ENCODE data around the gene DOK6. TPM values are rescaled to one million over a fixed set of nuclear protein-coding genes. Genes with fewer than 3 reads are reported as not detected.

The DOK6 gene
- total and polyA plus RNA-seq, 2 donors (not counting 3 experiments of a cell fraction or from before 2014, with no cell fraction given): under 0.01 TPM; not detected in 1

DNA sequence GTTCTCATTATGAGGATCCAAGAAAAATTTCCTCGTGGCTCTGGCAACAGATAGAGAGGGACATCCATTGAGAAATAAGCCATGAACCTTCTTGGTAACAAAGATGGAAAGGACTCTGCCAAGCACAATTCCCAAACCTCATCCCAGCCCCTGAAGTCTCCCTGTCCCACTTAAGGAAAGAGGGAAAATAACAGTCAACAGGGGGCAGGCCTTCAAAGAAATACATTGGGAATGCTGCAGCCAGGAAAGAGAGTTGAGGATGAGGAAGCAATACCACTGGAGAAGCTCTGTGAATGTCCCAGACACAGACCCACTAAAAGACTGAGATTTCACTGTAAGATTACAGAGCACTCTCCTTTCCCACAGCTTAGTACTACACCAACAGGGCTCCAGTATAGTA lies 453.8 kb downstream of the DOK6 start:
- no peaks in the 10 kb centered on the region for H3K4me1 ChIP-seq (ENCODE audit: control insufficient read depth, extremely low read depth, insufficient read depth, low read length)
- TF ChIP-seq, protein P1, sequence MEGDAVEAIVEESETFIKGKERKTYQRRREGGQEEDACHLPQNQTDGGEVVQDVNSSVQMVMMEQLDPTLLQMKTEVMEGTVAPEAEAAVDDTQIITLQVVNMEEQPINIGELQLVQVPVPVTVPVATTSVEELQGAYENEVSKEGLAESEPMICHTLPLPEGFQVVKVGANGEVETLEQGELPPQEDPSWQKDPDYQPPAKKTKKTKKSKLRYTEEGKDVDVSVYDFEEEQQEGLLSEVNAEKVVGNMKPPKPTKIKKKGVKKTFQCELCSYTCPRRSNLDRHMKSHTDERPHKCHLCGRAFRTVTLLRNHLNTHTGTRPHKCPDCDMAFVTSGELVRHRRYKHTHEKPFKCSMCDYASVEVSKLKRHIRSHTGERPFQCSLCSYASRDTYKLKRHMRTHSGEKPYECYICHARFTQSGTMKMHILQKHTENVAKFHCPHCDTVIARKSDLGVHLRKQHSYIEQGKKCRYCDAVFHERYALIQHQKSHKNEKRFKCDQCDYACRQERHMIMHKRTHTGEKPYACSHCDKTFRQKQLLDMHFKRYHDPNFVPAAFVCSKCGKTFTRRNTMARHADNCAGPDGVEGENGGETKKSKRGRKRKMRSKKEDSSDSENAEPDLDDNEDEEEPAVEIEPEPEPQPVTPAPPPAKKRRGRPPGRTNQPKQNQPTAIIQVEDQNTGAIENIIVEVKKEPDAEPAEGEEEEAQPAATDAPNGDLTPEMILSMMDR (IDR thresholded peaks at IDR 0.05; ENCODE audit: extremely low read depth in 1 of 2, insufficient read depth in 1 of 2, low read depth in 1 of 2, low read length in 2 of 2): no peak
- TF ChIP-seq JUN (IDR thresholded peaks at IDR 0.05; ENCODE audit: borderline replicate concordance, insufficient read depth, insufficient read length, low read depth) (no peak), POLR2A (IDR thresholded peaks at IDR 0.05; ENCODE audit: low read depth, low read length) (no peak), GATA2 (IDR thresholded peaks at IDR 0.05; ENCODE audit: insufficient read depth, insufficient read length, low read depth, low read length) (no peak)
- DNase-seq (ENCODE audit: low read depth, low spot score): no peak
- H2AFZ ChIP-seq (ENCODE audit: low read depth, low read length): no peak overlapping the region
- H3K27me3 ChIP-seq (ENCODE audit: control insufficient read depth in 2 of 2, insufficient read depth in 2 of 2, low read length in 2 of 2): no peaks in the 10 kb centered on the region
- no peaks in the 10 kb centered on the region for H3K36me3 ChIP-seq (ENCODE audit: control insufficient read depth in 2 of 2, extremely low read depth in 1 of 2, insufficient read depth in 2 of 2, low read length in 2 of 2)
- FAIRE-seq: no peak
- no peak overlapping the region for H3K4me3 ChIP-seq (replicated peaks in 1 of 3; ENCODE audit: insufficient read depth in 1 of 3, low read depth in 1 of 3, low read length in 3 of 3)
- intact Hi-C loops (cut with micrococcal nuclease): no loop called here
- no TSS peak for BruUV-seq (replicated peaks)
- H4K20me1 ChIP-seq (replicated peaks; ENCODE audit: control insufficient read depth, extremely low read depth, insufficient read depth, low read length): no peaks in the 10 kb centered on the region
- ChIA-PET POLR2A (no interaction called here), CTCF (no interaction called here)
- H3K9me3 ChIP-seq (replicated peaks; ENCODE audit: control insufficient read depth, insufficient read depth, low read length): no peaks in the 10 kb centered on the region
- H3K9ac ChIP-seq (replicated peaks; ENCODE audit: extremely low read depth, insufficient read depth, low read length): no peak overlapping the region
- no peak overlapping the region for H3K4me2 ChIP-seq (ENCODE audit: insufficient read depth, low read length)
- H3K9me1 ChIP-seq (replicated peaks; ENCODE audit: control insufficient read depth, extremely low read depth, insufficient read depth, low read length): no peaks in the 10 kb centered on the region
- dilution Hi-C loops (cut with MboI; ENCODE audit: extremely low pct_ligation_motif_present, low sequenced_read_pairs): no loop called here
- H3K27ac ChIP-seq (ENCODE audit: insufficient read depth, low read depth, low read length): no peak overlapping the region
- no peaks in the 10 kb centered on the region for H3K79me2 ChIP-seq (ENCODE audit: control insufficient read depth, insufficient read depth, low read length)

DNA sequence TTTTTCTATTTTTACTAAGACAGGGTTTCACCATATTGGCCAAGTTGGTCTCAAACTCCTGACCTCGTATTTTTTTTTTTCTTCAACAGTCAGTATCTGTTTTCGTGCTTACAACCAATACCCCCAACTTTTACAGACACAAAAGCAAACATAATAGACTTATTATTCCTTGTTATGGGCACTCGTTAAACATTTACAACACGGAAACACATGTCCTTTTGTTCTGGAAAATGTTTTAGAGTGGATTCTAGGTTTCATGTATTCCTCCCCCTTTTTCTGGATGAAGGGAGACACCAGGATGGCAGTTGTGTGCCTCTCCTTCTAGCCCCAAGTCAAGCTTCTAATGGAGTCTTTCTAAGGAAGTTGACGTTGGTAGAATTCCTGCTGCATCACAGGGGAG lies 458.2 kb downstream of the DOK6 start:
- ChIA-PET CTCF (no interaction called here), POLR2A (no interaction called here)
- H3K9me1 ChIP-seq (replicated peaks; ENCODE audit: control insufficient read depth, extremely low read depth, insufficient read depth, low read length): no peaks in the 10 kb centered on the region
- intact Hi-C loops (cut with micrococcal nuclease) (no loop called here), dilution Hi-C loops (cut with MboI; ENCODE audit: extremely low pct_ligation_motif_present, low sequenced_read_pairs) (no loop called here)
- no peaks in the 10 kb centered on the region for H4K20me1 ChIP-seq (replicated peaks; ENCODE audit: control insufficient read depth, extremely low read depth, insufficient read depth, low read length)
- no peaks in the 10 kb centered on the region for H3K9me3 ChIP-seq (replicated peaks; ENCODE audit: control insufficient read depth, insufficient read depth, low read length)
- H3K79me2 ChIP-seq (ENCODE audit: control insufficient read depth, insufficient read depth, low read length): no peaks in the 10 kb centered on the region
- no peak overlapping the region for H3K4me3 ChIP-seq (replicated peaks in 1 of 3; ENCODE audit: insufficient read depth in 1 of 3, low read depth in 1 of 3, low read length in 3 of 3)
- no TSS peak for BruUV-seq (replicated peaks)
- DNase-seq (ENCODE audit: low read depth, low spot score) (no peak), FAIRE-seq (no peak)
- H2AFZ ChIP-seq (ENCODE audit: low read depth, low read length): no peak overlapping the region
- no peaks in the 10 kb centered on the region for H3K36me3 ChIP-seq (ENCODE audit: control insufficient read depth in 2 of 2, extremely low read depth in 1 of 2, insufficient read depth in 2 of 2, low read length in 2 of 2)
- TF ChIP-seq, protein P1 (IDR thresholded peaks at IDR 0.05; ENCODE audit: extremely low read depth in 1 of 2, insufficient read depth in 1 of 2, low read depth in 1 of 2, low read length in 2 of 2): no peak
- TF ChIP-seq EZH2 (IDR thresholded peaks at IDR 0.05; ENCODE audit: borderline replicate concordance, low read depth, low read length, severe bottlenecking): no peak
- TF ChIP-seq POLR2AphosphoS5 (IDR thresholded peaks at IDR 0.05; ENCODE audit: insufficient read depth, low read depth, low read length): no peak
- TF ChIP-seq, protein P2, sequence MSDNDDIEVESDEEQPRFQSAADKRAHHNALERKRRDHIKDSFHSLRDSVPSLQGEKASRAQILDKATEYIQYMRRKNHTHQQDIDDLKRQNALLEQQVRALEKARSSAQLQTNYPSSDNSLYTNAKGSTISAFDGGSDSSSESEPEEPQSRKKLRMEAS (IDR thresholded peaks at IDR 0.05; ENCODE audit: insufficient read depth, insufficient read length): no peak
- TF ChIP-seq GATA2 (IDR thresholded peaks at IDR 0.05; ENCODE audit: insufficient read depth, insufficient read length, low read depth, low read length): no peak
- TF ChIP-seq FOS (IDR thresholded peaks at IDR 0.05; ENCODE audit: borderline replicate concordance, insufficient read depth, low read length): no peak
- no peak for TF ChIP-seq JUN (IDR thresholded peaks at IDR 0.05; ENCODE audit: borderline replicate concordance, insufficient read depth, insufficient read length, low read depth)
- TF ChIP-seq POLR2A (IDR thresholded peaks at IDR 0.05; ENCODE audit: low read depth, low read length): no peak
- TF ChIP-seq MYC (IDR thresholded peaks at IDR 0.05; ENCODE audit: low read depth, low read length): no peak
- no peak overlapping the region for H3K27ac ChIP-seq (ENCODE audit: insufficient read depth, low read depth, low read length)
- no peaks in the 10 kb centered on the region for H3K4me1 ChIP-seq (ENCODE audit: control insufficient read depth, extremely low read depth, insufficient read depth, low read length)
- H3K27me3 ChIP-seq (ENCODE audit: control insufficient read depth in 2 of 2, insufficient read depth in 2 of 2, low read length in 2 of 2): no peaks in the 10 kb centered on the region
- no peak overlapping the region for H3K4me2 ChIP-seq (ENCODE audit: insufficient read depth, low read length)
- no peak overlapping the region for H3K9ac ChIP-seq (replicated peaks; ENCODE audit: extremely low read depth, insufficient read depth, low read length)

Measured in endothelial cell of umbilical vein (primary cell).